ENCODE results near the gene TIMM13.
"Not testable (repeated sequence)": the region's sequence is repeated elsewhere in the genome, so short reads cannot be mapped to it uniquely, and the experiment has no call there.

TIMM13 gene

GRCh38 chr19:2429917-2430535, 2.6 kb upstream of the TIMM13 start:
- DNase-seq = no peak

GRCh38 chr19:2428756-2429711, 1.6 kb upstream of the TIMM13 start:
- no peak for DNase-seq

- DNase-seq = no peak
Measured at GRCh38 chr19:2428321-2428690, 920 bp upstream of the TIMM13 start.

- peak; percentile 43 for DNase-seq
Measured at GRCh38 chr19:2426611-2427428, 566 bp downstream of the TIMM13 start.

GRCh38 chr19:2425622-2426581, 1.5 kb downstream of the TIMM13 start:
- no peak for DNase-seq

- no peak for DNase-seq
Measured at GRCh38 chr19:2424686-2425621, 2.4 kb downstream of the TIMM13 start.

GRCh38 chr19:2423915-2424685, 3.3 kb downstream of the TIMM13 start:
- no peak for DNase-seq

- DNase-seq = no peak
Measured at GRCh38 chr19:2423071-2423914, 4.1 kb downstream of the TIMM13 start.

GRCh38 chr19:2421581-2422306, 5.6 kb downstream of the TIMM13 start:
- no peak for DNase-seq

- DNase-seq = no peak
Measured at GRCh38 chr19:2420490-2420889, 6.9 kb downstream of the TIMM13 start.

- DNase-seq = no peak
Measured at GRCh38 chr19:2419754-2420153, 7.6 kb downstream of the TIMM13 start.

GRCh38 chr19:2417881-2418406, 9.4 kb downstream of the TIMM13 start:
- DNase-seq = no peak

GRCh38 chr19:2417436-2417835, 9.9 kb downstream of the TIMM13 start:
- DNase-seq = not testable (repeated sequence)

- DNase-seq = no peak
Measured at GRCh38 chr19:2416321-2417097, 10.9 kb downstream of the TIMM13 start.

GRCh38 chr19:2415973-2416319, 11.4 kb downstream of the TIMM13 start:
- DNase-seq = no peak

- no peak for DNase-seq
Measured at GRCh38 chr19:2415281-2415972, 12.0 kb downstream of the TIMM13 start.

GRCh38 chr19:2413629-2414028, 13.8 kb downstream of the TIMM13 start:
- no peak for DNase-seq

Measured in NK-92 treated with Interleukin-12 subunit alpha and Interleukin-12 subunit beta, amount 100 ng/mL, for 24 hours (cell line).